Gastroesophageal sphincter (tissue), 3 donors: ENCODE data around the gene CPED1.

Experiments used
- CTCF ChIP-seq, 4 experiments: fragments of 200-600 bp in 2 of 4; fragments of 450-650 bp in 2 of 4; sonication (generic) in 1 of 4; IDR thresholded peaks; one replicate each; pipeline ENCODE4 v1.5.1; 2017 to 2019; ENCODE audit warnings: antibody characterized with exemption in 4 of 4, mild to moderate bottlenecking in 2 of 4, moderate library complexity in 2 of 4
- EP300 ChIP-seq: sonication (generic); formaldehyde crosslinking; IDR thresholded peaks from one replicate; pipeline ENCODE4 v1.6.1; 2017; ENCODE audit warnings: antibody characterized with exemption, mild to moderate bottlenecking
- POLR2AphosphoS5 ChIP-seq: sonication (generic); formaldehyde crosslinking; IDR thresholded peaks from one replicate; pipeline ENCODE4 v1.6.1; 2017; ENCODE audit warnings: antibody characterized with exemption

GRCh38 chr7:120961638-120962173, 26.8 kb upstream of the CPED1 start:
- TF ChIP-seq CTCF (IDR thresholded peaks at IDR 0.05): no peak
- no peak for TF ChIP-seq EP300
- TF ChIP-seq POLR2AphosphoS5: no peak
